ENCODE measurements around the gene LMOD2.
A peak's percentile ranks its signal among the peaks of the same experiment; 100 is the strongest.

Gene LMOD2

GRCh38 chr7:123709525-123709924, 53.9 kb downstream of the LMOD2 start:
- CTCF ChIA-PET: interaction anchor here (0.6 to 1.4 kb wide), 3 partner anchors 126 to 163 kb away, joined by 4 to 5 read pairs (median 4); no protein-coding TSS in a partner anchor
- Histone ChIP-seq H3K4me1 (ENCODE audit: control insufficient read depth, insufficient read depth, low read length) (peaks cover 10% of the 10 kb centered on the region; the same call in 1 of the 2 replicates), H3K9me3 (ENCODE audit: control insufficient read depth, insufficient read depth, low read depth, low read length) (no peaks in the 10 kb centered on the region), H3K36me3 (ENCODE audit: control insufficient read depth in 2 of 2, insufficient read depth in 1 of 2, low read length in 2 of 2) (peaks cover 21 to 24% of the 10 kb centered on the region in 2 experiments), H3K4me3 (ENCODE audit: low read depth, low read length) (no peak overlapping the region), H3K27ac (ENCODE audit: extremely low read depth, low read depth, low read length) (no peak overlapping the region)
- POLR2A ChIA-PET: interaction anchor here (1.6 kb wide), 1 partner anchor 39 kb away, joined by 4 read pairs; the partner anchor contains the start of gene WASL
- TF ChIP-seq PRDM6 (tag by site-specific recombination; IDR thresholded peaks at IDR 0.05) (peak; percentile 73), OSR2 (tag by site-specific recombination; IDR thresholded peaks at IDR 0.05) (peak; percentile 23; the same call in 1 of the 2 replicates), FEZF1 (tag by site-specific recombination; IDR thresholded peaks at IDR 0.05) (peak; percentile 85), PRDM1 (tag by site-specific recombination; IDR thresholded peaks at IDR 0.05) (0 out of 2 replicates have a peak, but pooled peaks have one; percentile 20), ZNF114 (tag by site-specific recombination; IDR thresholded peaks at IDR 0.05) (no peak), TCF7L2 (IDR thresholded peaks at IDR 0.05; ENCODE audit: borderline replicate concordance, low read depth, low read length) (peak; percentile 76; the same call in 1 of the 2 replicates)

- peaks cover 10% of the 10 kb centered on the region; the same call in 1 of the 2 replicates for H3K4me1 ChIP-seq (ENCODE audit: control insufficient read depth, insufficient read depth, low read length)
- H3K9me3 ChIP-seq (ENCODE audit: control insufficient read depth, insufficient read depth, low read depth, low read length): no peaks in the 10 kb centered on the region
- peaks cover 14 to 17% of the 10 kb centered on the region in 2 experiments for H3K36me3 ChIP-seq (ENCODE audit: control insufficient read depth in 2 of 2, insufficient read depth in 1 of 2, low read length in 2 of 2)
- no peak overlapping the region for H3K4me3 ChIP-seq (ENCODE audit: low read depth, low read length)
- ChIA-PET CTCF (interaction anchor here (0.6 to 1.4 kb wide), 2 partner anchors 20 to 161 kb away, joined by 3 to 4 read pairs; no protein-coding TSS in a partner anchor), POLR2A (no interaction called here)
- no peak overlapping the region for H3K27ac ChIP-seq (ENCODE audit: extremely low read depth, low read depth, low read length)
- TF ChIP-seq ZNF664 (tag by site-specific recombination; IDR thresholded peaks at IDR 0.05): no peak
- TF ChIP-seq PBX3 (CRISPR knock-in tag; IDR thresholded peaks at IDR 0.05): no peak
- no peak for TF ChIP-seq KLF7 (tag by site-specific recombination; IDR thresholded peaks at IDR 0.05; ENCODE audit: borderline replicate concordance)
- no peak for TF ChIP-seq SP2 (tag by site-specific recombination; IDR thresholded peaks at IDR 0.05)
- TF ChIP-seq ZNF37A (tag by site-specific recombination; IDR thresholded peaks at IDR 0.05): no peak
- no peak for TF ChIP-seq ZNF704 (tag by site-specific recombination; IDR thresholded peaks at IDR 0.05)
- no peak for TF ChIP-seq ZNF335 (tag by site-specific recombination; conservative IDR thresholded peaks at IDR 0.05)
- TF ChIP-seq ZNF132 (tag by site-specific recombination; IDR thresholded peaks at IDR 0.05; ENCODE audit: borderline replicate concordance): no peak
- TF ChIP-seq ZNF426 (tag by site-specific recombination; IDR thresholded peaks at IDR 0.05): no peak
- TF ChIP-seq ZBTB20 (tag by site-specific recombination; IDR thresholded peaks at IDR 0.05): no peak
- TF ChIP-seq ZNF624 (tag by site-specific recombination; IDR thresholded peaks at IDR 0.05): no peak
- no peak for TF ChIP-seq ZNF530 (tag by site-specific recombination; IDR thresholded peaks at IDR 0.05; ENCODE audit: low read depth)
- no peak for TF ChIP-seq ZNF202 (tag by site-specific recombination; IDR thresholded peaks at IDR 0.05; ENCODE audit: borderline replicate concordance)
- no peak for TF ChIP-seq ZSCAN30 (tag by site-specific recombination; IDR thresholded peaks at IDR 0.05)
- no peak for TF ChIP-seq KLF16 (tag by site-specific recombination; IDR thresholded peaks at IDR 0.05)
- TF ChIP-seq ZNF561 (tag by site-specific recombination; IDR thresholded peaks at IDR 0.05; ENCODE audit: borderline replicate concordance): no peak
- no peak for TF ChIP-seq ZNF18 (tag by site-specific recombination; IDR thresholded peaks at IDR 0.05)
- no peak for TF ChIP-seq ZNF302 (tag by site-specific recombination; IDR thresholded peaks at IDR 0.05; ENCODE audit: low read depth)
These were observed 55.0 kb downstream of the LMOD2 start for GRCh38 chr7:123710683-123711082.

Measured in HEK293 (cell line).